ENCODE results near the gene HEXD.

The HEXD gene

GRCh38 chr17:82382933-82383255 is 35.3 kb upstream of the HEXD start:
- DNase-seq: no peak

- DNase-seq: peak; percentile 63 to 67
Measured at GRCh38 chr17:82383411-82383810, 34.7 kb upstream of the HEXD start.

GRCh38 chr17:82384051-82384729 is 34.0 kb upstream of the HEXD start:
- peak in 1 of 2 experiments; percentile 30 for DNase-seq

GRCh38 chr17:82384730-82385481 is 33.2 kb upstream of the HEXD start:
- peak; percentile 56 to 78 for DNase-seq

- no peak for DNase-seq
Measured at GRCh38 chr17:82385559-82386254, 32.4 kb upstream of the HEXD start.

- DNase-seq: no peak
Measured at GRCh38 chr17:82386255-82386831, 31.8 kb upstream of the HEXD start.

- DNase-seq: no peak
Measured at GRCh38 chr17:82386881-82387704, 31.1 kb upstream of the HEXD start.

GRCh38 chr17:82387705-82388106 is 30.4 kb upstream of the HEXD start:
- no peak for DNase-seq

- DNase-seq: no peak
Measured at GRCh38 chr17:82388223-82388921, 29.8 kb upstream of the HEXD start.

GRCh38 chr17:82388922-82389283 is 29.2 kb upstream of the HEXD start:
- DNase-seq: no peak

GRCh38 chr17:82389379-82389778 is 28.8 kb upstream of the HEXD start:
- no peak for DNase-seq

- DNase-seq: no peak
Measured at GRCh38 chr17:82390015-82390859, 27.9 kb upstream of the HEXD start.

GRCh38 chr17:82390860-82391435 is 27.2 kb upstream of the HEXD start:
- no peak for DNase-seq

GRCh38 chr17:82391496-82392066 is 26.6 kb upstream of the HEXD start:
- DNase-seq: no peak

- DNase-seq: no peak
Measured at GRCh38 chr17:82392209-82392920, 25.8 kb upstream of the HEXD start.

- DNase-seq: no peak
Measured at GRCh38 chr17:82392941-82393340, 25.2 kb upstream of the HEXD start.

- no peak for DNase-seq
Measured at GRCh38 chr17:82394278-82394677, 23.9 kb upstream of the HEXD start.

- no peak for DNase-seq
Measured at GRCh38 chr17:82396601-82397435, 21.3 kb upstream of the HEXD start.
